Stomach (tissue), 9 donors: ENCODE data around the gene KLHL10. TPM values are rescaled to one million over a fixed set of nuclear protein-coding genes. Genes with fewer than 3 reads are reported as not detected.

ENCODE experiments used
- DNase-seq, 2 donors: peaks; one replicate each; pipeline versions ENCODE4 v3.0.0 to v3.0.0-alpha.2; 2013 to 2019
- H3K27ac ChIP-seq, 5 donors: fragments of 200-600 bp in 4 of 5; sonication (generic) in 4 of 5; one replicate each; pipeline ENCODE4 v1.5.1; 2013 to 2019; ENCODE audit warnings: mild to moderate bottlenecking in 1 of 5, moderate library complexity in 1 of 5
- H3K27me3 ChIP-seq, 3 donors: fragments of 200-600 bp; sonication (generic); one replicate each; pipeline ENCODE4 v1.5.1; 2017 to 2019; ENCODE audit warnings: mixed run types in 1 of 3
- H3K36me3 ChIP-seq, 4 donors: fragments of 200-600 bp; sonication (generic); 1 replicate in 3 of 4; 2 replicates in 1 of 4; pipeline ENCODE4 v1.5.1; 2016 to 2019
- H3K4me1 ChIP-seq, 4 donors: fragments of 200-600 bp; sonication (generic); one replicate each; pipeline ENCODE4 v1.5.1; 2016 to 2019
- H3K4me3 ChIP-seq, 4 donors: fragments of 200-600 bp; sonication (generic) in 3 of 4; one replicate each; pipeline ENCODE4 v1.5.1; 2016 to 2019; ENCODE audit warnings: mild to moderate bottlenecking in 1 of 4
- H3K9me3 ChIP-seq, 4 donors: fragments of 200-600 bp; sonication (generic); one replicate each; pipeline ENCODE4 v1.5.1; 2016 to 2019
- EP300 ChIP-seq: sonication (generic); formaldehyde crosslinking; IDR thresholded peaks from one replicate; pipeline ENCODE4 v1.6.1; 2017; ENCODE audit warnings: antibody characterized with exemption
- POLR2A ChIP-seq, 4 donors: fragments of 450-650 bp; IDR thresholded peaks; one replicate each; pipeline ENCODE4 v1.6.1; 2016; ENCODE audit warnings: antibody characterized with exemption in 4 of 4, control low read depth in 2 of 4, mild to moderate bottlenecking in 1 of 4, moderate library complexity in 1 of 4
- POLR2AphosphoS5 ChIP-seq, 3 donors: sonication (generic); formaldehyde crosslinking; IDR thresholded peaks; one replicate each; pipeline ENCODE4 v1.6.1; 2016; ENCODE audit warnings: antibody characterized with exemption in 3 of 3
- WGBS, 5 donors: extraction: QIAGEN DNeasy Blood & Tissue Kit in 3 of 5; methylation state at CpG; one replicate each; pipeline versions ENCODE4 v1.1.5 to v1.1.7; 2013 to 2018; 5-methylcytosine and 5-hydroxymethylcytosine counted together
- intact Hi-C: fragments of 100-400 bp; cut with DNase I; formaldehyde crosslinking; loops from one replicate; pipeline ENCODE4 v1.15.1; 2023; ENCODE audit warnings: low total_unique reads
- polyA plus RNA-seq, 3 donors: library from polyadenylated mRNA; stranded (reverse); fragments of 200-250 nt; gene quantifications; one replicate each; pipeline ENCODE4 v1.2.3, GENCODE V29; 2013
- total RNA-seq, 5 donors: library from RNA; depleted of rRNA; stranded (reverse); fragments of >200 nt; gene quantifications; one replicate each; pipeline versions ENCODE4 v1.1.0 to v1.2.3, GENCODE V29; 2014 to 2016
- TF ChIP-seq, protein P1 (sequence below), 7 experiments: fragments of 450-650 bp in 4 of 7; fragments of 200-600 bp in 3 of 7; sonication (generic) in 3 of 7; IDR thresholded peaks; one replicate each; pipeline ENCODE4 v1.5.1; 2016 to 2019; ENCODE audit warnings: antibody characterized with exemption in 7 of 7, control low read depth in 2 of 7, mild to moderate bottlenecking in 1 of 7
- donor health status: healthy with polysubstance abuse.
- donor health status: Bipolar disorder and iron deficiency.
- donor health status: healthy.

The KLHL10 gene
- total and polyA plus RNA-seq, 8 donors: 0.23 to 1.1 TPM; not detected in 6

DNA sequence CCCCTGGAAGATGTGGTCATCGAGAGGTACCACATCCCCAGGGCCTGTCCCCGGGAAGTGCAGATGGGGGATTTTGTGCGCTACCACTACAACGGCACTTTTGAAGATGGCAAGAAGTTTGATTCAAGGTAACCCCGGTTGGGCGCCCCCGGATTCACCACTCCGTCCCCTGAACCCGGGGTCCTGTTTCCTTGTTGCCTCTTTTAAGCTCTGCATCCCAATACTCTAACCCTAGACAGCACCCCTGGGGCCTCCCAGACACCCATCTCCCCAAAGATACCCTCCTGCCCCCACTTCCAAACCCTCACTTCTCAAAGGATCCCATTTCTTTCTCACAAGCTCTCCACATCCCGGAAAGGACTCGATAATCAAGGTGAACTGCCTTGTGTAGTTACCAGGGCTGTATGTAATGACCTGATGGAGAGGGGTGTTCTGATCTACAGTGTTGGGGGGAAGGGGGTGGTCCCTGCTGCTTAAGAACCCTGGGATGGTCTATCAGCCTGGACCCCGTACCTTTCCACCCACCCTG is 24.4 kb upstream of the KLHL10 start:
- TF ChIP-seq, protein P1, sequence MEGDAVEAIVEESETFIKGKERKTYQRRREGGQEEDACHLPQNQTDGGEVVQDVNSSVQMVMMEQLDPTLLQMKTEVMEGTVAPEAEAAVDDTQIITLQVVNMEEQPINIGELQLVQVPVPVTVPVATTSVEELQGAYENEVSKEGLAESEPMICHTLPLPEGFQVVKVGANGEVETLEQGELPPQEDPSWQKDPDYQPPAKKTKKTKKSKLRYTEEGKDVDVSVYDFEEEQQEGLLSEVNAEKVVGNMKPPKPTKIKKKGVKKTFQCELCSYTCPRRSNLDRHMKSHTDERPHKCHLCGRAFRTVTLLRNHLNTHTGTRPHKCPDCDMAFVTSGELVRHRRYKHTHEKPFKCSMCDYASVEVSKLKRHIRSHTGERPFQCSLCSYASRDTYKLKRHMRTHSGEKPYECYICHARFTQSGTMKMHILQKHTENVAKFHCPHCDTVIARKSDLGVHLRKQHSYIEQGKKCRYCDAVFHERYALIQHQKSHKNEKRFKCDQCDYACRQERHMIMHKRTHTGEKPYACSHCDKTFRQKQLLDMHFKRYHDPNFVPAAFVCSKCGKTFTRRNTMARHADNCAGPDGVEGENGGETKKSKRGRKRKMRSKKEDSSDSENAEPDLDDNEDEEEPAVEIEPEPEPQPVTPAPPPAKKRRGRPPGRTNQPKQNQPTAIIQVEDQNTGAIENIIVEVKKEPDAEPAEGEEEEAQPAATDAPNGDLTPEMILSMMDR (IDR thresholded peaks at IDR 0.05): no peak
- TF ChIP-seq POLR2A (IDR thresholded peaks at IDR 0.05) (no peak), EP300 (no peak), POLR2AphosphoS5 (IDR thresholded peaks at IDR 0.05) (no peak)
- WGBS, 5 donors: 22 to 38% (median 36%) methylated on average over 11 to 12 of the region's 12 CpGs
- intact Hi-C loops: no loop called here
- no peak for DNase-seq
- Histone ChIP-seq H3K9me3 (no peaks in the 10 kb centered on the region), H3K27ac (peak overlapping the region in 4 of 5 donors; percentile 56 to 85 (median 71)), H3K4me1 (peaks cover 27 to 50% (median 44%) of the 10 kb centered on the region in 4 donors), H3K36me3 (peaks cover 0 to 8% (median 0%) of the 10 kb centered on the region in 4 donors), H3K4me3 (peak overlapping the region; percentile 65 to 74 (median 69)), H3K27me3 (peaks cover 0 to 12% (median 0%) of the 10 kb centered on the region in 3 donors)

DNA sequence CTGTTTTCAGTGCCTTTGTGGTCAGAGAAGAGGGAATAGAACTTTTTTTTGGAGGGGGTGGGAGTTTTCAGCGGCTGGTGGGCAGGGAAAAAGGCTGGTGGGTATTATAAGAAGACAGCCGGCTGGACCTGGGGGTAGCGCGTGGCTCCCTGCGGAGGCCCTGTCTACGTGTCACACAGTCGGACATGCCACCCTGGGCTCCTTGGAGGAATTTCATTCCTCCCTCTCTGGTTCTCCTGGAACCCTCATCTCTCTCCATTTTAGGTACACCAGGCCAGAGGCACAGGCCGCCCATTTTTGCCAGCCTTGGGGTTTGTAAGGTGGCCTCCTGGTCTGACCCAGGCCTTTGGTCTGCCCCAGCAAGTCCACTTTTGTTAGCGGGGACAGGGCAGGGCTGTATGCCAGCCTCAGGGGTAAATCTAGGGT is 23.9 kb upstream of the KLHL10 start:
- WGBS, 5 donors: 74 to 86% (median 77%) methylated on average over 9 of the region's 9 CpGs
- peaks cover 27 to 50% (median 44%) of the 10 kb centered on the region in 4 donors for H3K4me1 ChIP-seq
- TF ChIP-seq POLR2A (IDR thresholded peaks at IDR 0.05): no peak
- TF ChIP-seq EP300: no peak
- H3K27ac ChIP-seq: peak overlapping the region in 2 of 5 donors; percentile 56 to 85
- DNase-seq: no peak
- peak overlapping the region in 2 of 4 donors; percentile 65 to 74 for H3K4me3 ChIP-seq
- intact Hi-C loops: no loop called here
- peaks cover 0 to 7% (median 0%) of the 10 kb centered on the region in 4 donors for H3K36me3 ChIP-seq
- H3K9me3 ChIP-seq: no peaks in the 10 kb centered on the region
- peaks cover 0 to 12% (median 0%) of the 10 kb centered on the region in 3 donors for H3K27me3 ChIP-seq

DNA sequence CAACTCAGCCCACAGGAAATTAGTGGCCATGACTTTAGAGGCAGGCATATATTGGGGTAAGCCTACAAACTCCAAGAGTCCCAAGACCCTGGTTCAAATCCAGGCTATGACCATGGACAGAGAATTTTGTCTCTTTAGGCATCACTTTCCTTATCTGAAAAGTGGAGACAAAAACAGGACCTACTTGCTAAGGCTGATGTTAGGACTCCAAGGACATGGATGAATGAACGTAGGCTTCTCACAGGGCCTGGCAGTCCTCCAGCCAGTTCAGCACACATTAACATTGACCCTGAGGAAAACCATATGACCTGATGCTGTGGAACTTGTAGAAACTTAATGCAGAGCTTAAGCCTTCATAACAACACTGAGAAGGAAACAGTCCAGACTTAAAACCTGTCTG is 23.4 kb upstream of the KLHL10 start:
- peaks cover 0 to 7% (median 0%) of the 10 kb centered on the region in 4 donors for H3K36me3 ChIP-seq
- peaks cover 0 to 12% (median 0%) of the 10 kb centered on the region in 3 donors for H3K27me3 ChIP-seq
- 14 to 63% (median 31%) methylated on average over 1 of the region's 1 CpG for WGBS, 5 donors
- no peak for TF ChIP-seq EP300
- TF ChIP-seq, protein P1 (IDR thresholded peaks at IDR 0.05): no peak
- TF ChIP-seq POLR2A (IDR thresholded peaks at IDR 0.05): no peak
- no peak for TF ChIP-seq POLR2AphosphoS5 (IDR thresholded peaks at IDR 0.05)
- intact Hi-C loops: no loop called here
- H3K4me3 ChIP-seq: no peak overlapping the region
- peak in 1 of 2 donors; percentile 43 for DNase-seq
- H3K27ac ChIP-seq: peak overlapping the region in 1 of 5 donors; percentile 85
- no peaks in the 10 kb centered on the region for H3K9me3 ChIP-seq
- H3K4me1 ChIP-seq: peaks cover 27 to 48% (median 44%) of the 10 kb centered on the region in 4 donors

DNA sequence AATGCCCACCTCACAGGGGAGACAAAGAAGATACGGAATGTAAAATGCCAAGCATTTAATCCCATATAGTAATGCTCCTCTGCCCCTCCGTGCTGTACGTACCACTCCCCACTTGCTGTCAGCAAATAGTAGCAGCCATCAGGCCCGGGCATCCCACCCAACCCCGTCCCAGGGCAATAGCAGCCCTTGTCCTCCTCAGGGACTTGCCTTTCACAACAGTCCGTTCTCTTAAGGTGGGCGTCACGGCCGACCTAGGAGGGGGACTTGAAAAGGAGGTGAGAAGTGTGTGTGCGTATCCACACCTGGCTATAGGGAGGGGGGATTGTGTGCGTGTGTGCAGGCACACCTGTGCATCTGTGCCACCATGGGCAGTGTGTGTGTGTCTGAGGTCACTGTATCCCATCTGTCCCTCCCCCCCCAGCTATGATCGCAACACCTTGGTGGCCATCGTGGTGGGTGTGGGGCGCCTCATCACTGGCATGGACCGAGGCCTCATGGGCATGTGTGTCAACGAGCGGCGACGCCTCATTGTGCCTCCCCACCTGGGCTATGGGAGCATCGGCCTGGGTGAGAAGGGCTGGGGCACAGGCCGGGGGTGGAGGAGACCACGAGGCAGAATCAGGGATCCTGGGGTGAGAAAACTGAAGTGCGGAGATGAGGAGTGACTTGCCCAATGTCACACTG is 20.8 kb upstream of the KLHL10 start:
- intact Hi-C loops: no loop called here
- no peak for DNase-seq
- 91 to 95% (median 93%) methylated on average over 19 to 23 of the region's 23 CpGs for WGBS, 5 donors
- Histone ChIP-seq H3K4me3 (no peak overlapping the region), H3K4me1 (peaks cover 6 to 24% (median 20%) of the 10 kb centered on the region in 4 donors), H3K9me3 (no peaks in the 10 kb centered on the region), H3K27ac (no peak overlapping the region), H3K27me3 (peaks cover 0 to 12% (median 0%) of the 10 kb centered on the region in 3 donors), H3K36me3 (peaks cover 0 to 7% (median 0%) of the 10 kb centered on the region in 4 donors)
- TF ChIP-seq POLR2AphosphoS5 (IDR thresholded peaks at IDR 0.05) (no peak), EP300 (no peak)

DNA sequence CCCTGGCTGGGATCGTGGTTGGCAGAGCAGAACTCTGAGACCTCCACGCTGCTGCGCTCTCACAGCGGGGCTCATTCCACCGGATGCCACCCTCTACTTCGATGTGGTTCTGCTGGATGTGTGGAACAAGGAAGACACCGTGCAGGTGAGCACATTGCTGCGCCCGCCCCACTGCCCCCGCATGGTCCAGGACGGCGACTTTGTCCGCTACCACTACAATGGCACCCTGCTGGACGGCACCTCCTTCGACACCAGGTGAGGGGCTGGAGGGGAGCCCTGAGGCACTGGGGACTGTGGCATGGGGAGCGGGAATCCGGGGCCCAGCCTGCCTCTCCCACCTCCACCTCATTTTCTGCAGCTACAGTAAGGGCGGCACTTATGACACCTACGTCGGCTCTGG is 19.6 kb upstream of the KLHL10 start:
- Histone ChIP-seq H3K27me3 (peaks cover 0 to under 1% (median 0%) of the 10 kb centered on the region in 3 donors), H3K9me3 (no peaks in the 10 kb centered on the region), H3K36me3 (peaks cover 0 to 7% (median 0%) of the 10 kb centered on the region in 4 donors), H3K4me3 (no peak overlapping the region), H3K27ac (no peak overlapping the region), H3K4me1 (peaks cover 0 to 12% (median 8%) of the 10 kb centered on the region in 4 donors)
- intact Hi-C loops: no loop called here
- TF ChIP-seq EP300 (no peak), POLR2AphosphoS5 (IDR thresholded peaks at IDR 0.05) (no peak), POLR2A (IDR thresholded peaks at IDR 0.05) (no peak)
- TF ChIP-seq, protein P1 (IDR thresholded peaks at IDR 0.05): no peak
- 94 to 97% (median 97%) methylated on average over 17 to 20 of the region's 20 CpGs for WGBS, 5 donors
- no peak for DNase-seq
